ENCODE data around the gene RBM39.

GRCh38 chr20:35673884-35674283 lies 68.2 kb downstream of the RBM39 start:
- TF ChIP-seq STAT5B (CRISPR knock-in tag; IDR thresholded peaks at IDR 0.05), result no peak
- no peak for TF ChIP-seq POLR2A (conservative IDR thresholded peaks at IDR 0.05)
- TF ChIP-seq ZBTB1 (CRISPR knock-in tag; IDR thresholded peaks at IDR 0.05; ENCODE audit: borderline replicate concordance, low read depth), result no peak
- TF ChIP-seq FOSL1 (tag; conservative IDR thresholded peaks at IDR 0.05), result no peak
- no peak for TF ChIP-seq ZNF3 (CRISPR knock-in tag; IDR thresholded peaks at IDR 0.05)
- no peak for TF ChIP-seq ELF1 (tag; IDR thresholded peaks at IDR 0.05)
- no peak for TF ChIP-seq HMBOX1 (IDR thresholded peaks at IDR 0.05)
